H9 (cell line): ENCODE results near the gene MEGF9. TPM values are rescaled to one million over a fixed set of nuclear protein-coding genes. Genes with fewer than 3 reads are reported as not detected.

Source experiments
- DNase-seq: peaks from one replicate; pipeline ENCODE4 v3.0.0-alpha.2; 2017
- H2AFZ ChIP-seq: one replicate; pipeline ENCODE4 v1.6.1; 2013; ENCODE audit warnings: mild to moderate bottlenecking, low read length, control low read depth, moderate library complexity
- H2AK5ac ChIP-seq: 2 replicates; pipeline ENCODE4 v1.6.1; 2013; ENCODE audit warnings: low read length, control low read depth, mixed read lengths; ENCODE audit not compliant: insufficient read length
- H2BK120ac ChIP-seq: one replicate; pipeline ENCODE4 v1.6.1; 2013; ENCODE audit warnings: low read depth, mild to moderate bottlenecking, low read length, control low read depth, inconsistent platforms; ENCODE audit not compliant: poor library complexity, severe bottlenecking
- H2BK12ac ChIP-seq: 2 replicates; pipeline ENCODE4 v1.6.1; 2013; ENCODE audit warnings: low read length, control low read depth, mixed read lengths, low read depth; ENCODE audit not compliant: insufficient read length
- H2BK15ac ChIP-seq: 2 replicates; pipeline ENCODE4 v1.6.1; 2013; ENCODE audit warnings: low read depth, low read length, control low read depth
- H2BK20ac ChIP-seq: one replicate; pipeline ENCODE4 v1.6.1; 2013; ENCODE audit warnings: low read depth, mild to moderate bottlenecking, low read length, control low read depth, inconsistent platforms; ENCODE audit not compliant: poor library complexity, severe bottlenecking
- H2BK5ac ChIP-seq: 2 replicates; pipeline ENCODE4 v1.6.1; 2013; ENCODE audit warnings: low read length, control low read depth, mixed read lengths; ENCODE audit not compliant: insufficient read length
- H3K14ac ChIP-seq: 2 replicates; pipeline ENCODE4 v1.6.1; 2013; ENCODE audit warnings: low read length, control low read depth; ENCODE audit not compliant: insufficient read depth
- H3K18ac ChIP-seq: 2 replicates; pipeline ENCODE4 v1.6.1; 2013; ENCODE audit warnings: low read depth, mild to moderate bottlenecking, mixed read lengths, low read length, control low read depth; ENCODE audit not compliant: insufficient read length
- H3K23ac ChIP-seq: 2 replicates; pipeline ENCODE4 v1.6.1; 2013; ENCODE audit warnings: low read length, control low read depth, mixed read lengths, low read depth; ENCODE audit not compliant: insufficient read length
- H3K23me2 ChIP-seq: 2 replicates; pipeline ENCODE4 v1.6.1; 2013; ENCODE audit warnings: low read depth, mild to moderate bottlenecking, mixed read lengths, low read length, control low read depth; ENCODE audit not compliant: insufficient read length, poor library complexity, severe bottlenecking
- H3K27ac ChIP-seq: 2 replicates; pipeline ENCODE4 v1.5.1; 2013; ENCODE audit warnings: low read length, control low read depth, mixed read lengths, low read depth; ENCODE audit not compliant: insufficient read length
- H3K27me3 ChIP-seq: 2 replicates; pipeline ENCODE4 v1.6.1; 2013; ENCODE audit warnings: low read length, control low read depth, inconsistent platforms; ENCODE audit not compliant: insufficient read depth
- H3K4ac ChIP-seq: 2 replicates; pipeline ENCODE4 v1.6.1; 2013; ENCODE audit warnings: low read depth, mild to moderate bottlenecking, control low read depth, inconsistent platforms, low read length, moderate library complexity
- H3K4me1 ChIP-seq: 2 replicates; pipeline ENCODE4 v1.6.1; 2013; ENCODE audit warnings: low read length, control low read depth, inconsistent platforms; ENCODE audit not compliant: insufficient read depth
- H3K4me2 ChIP-seq: 2 replicates; pipeline ENCODE4 v1.6.1; 2013; ENCODE audit warnings: low read length, control low read depth, mixed read lengths; ENCODE audit not compliant: insufficient read length, insufficient read depth
- H3K56ac ChIP-seq: 2 replicates; pipeline ENCODE4 v1.6.1; 2013; ENCODE audit warnings: low read depth, mild to moderate bottlenecking, mixed read lengths, low read length, control low read depth; ENCODE audit not compliant: insufficient read length
- H3K79me1 ChIP-seq: 2 replicates; pipeline ENCODE4 v1.6.1; 2013; ENCODE audit warnings: low read depth, mild to moderate bottlenecking, moderate library complexity, low read length, control low read depth, inconsistent platforms; ENCODE audit not compliant: insufficient read depth, poor library complexity, severe bottlenecking
- H3K79me2 ChIP-seq: 2 replicates; pipeline ENCODE4 v1.6.1; 2013; ENCODE audit warnings: low read length, control low read depth, inconsistent platforms; ENCODE audit not compliant: insufficient read depth
- H3K9ac ChIP-seq: 2 replicates; pipeline ENCODE4 v1.6.1; 2013; ENCODE audit warnings: low read length, control low read depth, mixed read lengths; ENCODE audit not compliant: insufficient read length; ENCODE audit errors: extremely low read depth
- H3K9me3 ChIP-seq: one replicate; pipeline ENCODE4 v1.6.1; 2013; ENCODE audit warnings: low read depth, low read length, inconsistent platforms; ENCODE audit not compliant: control insufficient read depth
- H3T11ph ChIP-seq: one replicate; pipeline ENCODE4 v1.6.1; 2013; ENCODE audit warnings: mild to moderate bottlenecking, low read length, control low read depth, inconsistent platforms
- H4K20me1 ChIP-seq: one replicate; pipeline ENCODE4 v1.6.1; 2013; ENCODE audit not compliant: control insufficient read depth, insufficient read length, insufficient read depth
- H4K5ac ChIP-seq: 2 replicates; pipeline ENCODE4 v1.6.1; 2013; ENCODE audit warnings: low read depth, mild to moderate bottlenecking, mixed read lengths, low read length, control low read depth; ENCODE audit not compliant: insufficient read length
- H4K8ac ChIP-seq: replicated peaks from 2 replicates; pipeline ENCODE4 v1.6.1; 2013; ENCODE audit warnings: low read length, control low read depth, mixed read lengths, low read depth; ENCODE audit not compliant: insufficient read length
- H4K91ac ChIP-seq: 2 replicates; pipeline ENCODE4 v1.6.1; 2013; ENCODE audit warnings: low read depth, mild to moderate bottlenecking, moderate library complexity, mixed read lengths, low read length, control low read depth; ENCODE audit not compliant: insufficient read length
- H3K27ac Mint-ChIP-seq, 3 experiments: 2 replicates in 2 of 3; 3 replicates in 1 of 3; pipeline ENCODE4 v1.8.0; 2020 to 2021; ENCODE audit warnings: mixed read lengths in 3 of 3, mild to moderate bottlenecking in 1 of 3, moderate library complexity in 1 of 3
- H3K27me3 Mint-ChIP-seq: 2 replicates; pipeline ENCODE4 v1.8.0; 2021; ENCODE audit warnings: low read depth, mild to moderate bottlenecking, moderate library complexity, mixed read lengths
- H3K36me3 Mint-ChIP-seq, 3 experiments: 2 replicates in 2 of 3; 3 replicates in 1 of 3; pipeline ENCODE4 v1.8.0; 2020 to 2021; ENCODE audit warnings: low read depth in 3 of 3, mixed read lengths in 3 of 3; ENCODE audit not compliant: insufficient read depth in 1 of 3
- H3K4me1 Mint-ChIP-seq, 2 experiments: 2 replicates each; pipeline ENCODE4 v1.8.0; 2020; ENCODE audit warnings: mixed read lengths in 2 of 2
- H3K4me3 Mint-ChIP-seq, 2 experiments: 2 replicates in 1 of 2; 3 replicates in 1 of 2; pipeline ENCODE4 v1.8.0; 2020 to 2021; ENCODE audit warnings: mild to moderate bottlenecking in 2 of 2, mixed read lengths in 2 of 2, moderate library complexity in 1 of 2
- H3K9me3 Mint-ChIP-seq, 2 experiments: 2 replicates in 1 of 2; 3 replicates in 1 of 2; pipeline ENCODE4 v1.8.0; 2020; ENCODE audit warnings: mild to moderate bottlenecking in 2 of 2, mixed read lengths in 2 of 2, moderate library complexity in 1 of 2
- CTCF ChIP-seq: fragments of 200-600 bp; sonication (generic); conservative IDR thresholded peaks from 3 replicates; pipeline ENCODE4 v1.8.0; 2021; ENCODE audit warnings: antibody characterized with exemption, mild to moderate bottlenecking
- WGBS: extraction: QIAGEN DNeasy Blood & Tissue Kit; methylation state at CpG from one replicate; pipeline ENCODE4 v1.1.7; 2013; ENCODE audit warnings: missing lambda C conversion rate, low lambda C conversion rate, mixed read lengths; ENCODE audit not compliant: insufficient read length; ENCODE audit errors: extremely low coverage; 5-methylcytosine and 5-hydroxymethylcytosine counted together
- total RNA-seq: library from RNA; stranded (reverse); gene quantifications from 2 replicates; pipeline ENCODE4 v1.2.1, GENCODE V29; 2021

Gene MEGF9
- total RNA-seq, 1 experiment from 2014 or later = 0.94 TPM

GRCh38 chr9:120688758-120689157 is 25.5 kb downstream of the MEGF9 start:
- Mint-ChIP-seq H3K27me3 (no peaks in the 10 kb centered on the region; the same call in none of the 2 replicates), H3K27ac (no peak overlapping the region), H3K4me3 (no peak overlapping the region), H3K4me1 (peaks cover 12 to 17% of the 10 kb centered on the region in 2 experiments), H3K9me3 (peaks cover 0 to 3% of the 10 kb centered on the region in 2 experiments; a peak in 1 of 5 replicates), H3K36me3 (no peaks in the 10 kb centered on the region)
- Histone ChIP-seq H3K79me1 (no peaks in the 10 kb centered on the region), H3T11ph (no peak overlapping the region), H3K27me3 (peaks cover 52% of the 10 kb centered on the region), H4K8ac (no peak overlapping the region), H3K23ac (no peak overlapping the region), H4K91ac (no peak overlapping the region), H3K9me3 (no peaks in the 10 kb centered on the region), H3K23me2 (no peaks in the 10 kb centered on the region), H2AFZ (no peak overlapping the region), H2BK15ac (no peak overlapping the region), H3K56ac (no peak overlapping the region), H2AK5ac (no peak overlapping the region), H4K5ac (no peak overlapping the region), H2BK120ac (no peak overlapping the region), H3K14ac (no peak overlapping the region), H3K27ac (no peak overlapping the region), H3K4me2 (no peak overlapping the region), H3K9ac (no peak overlapping the region), H3K79me2 (no peaks in the 10 kb centered on the region), H3K4ac (no peak overlapping the region), H2BK12ac (no peak overlapping the region), H3K4me1 (peaks cover 3% of the 10 kb centered on the region; the same call in 1 of the 2 replicates), H4K20me1 (no peaks in the 10 kb centered on the region), H3K18ac (no peak overlapping the region), H2BK20ac (no peak overlapping the region), H2BK5ac (no peak overlapping the region)
- no peak for DNase-seq
- no peak for TF ChIP-seq CTCF
- WGBS = no CpG with 5 or more reads among the region's 3 CpGs
